Mesothelial cell of epicardium (in vitro differentiated cells): ENCODE results near the gene TMCO4. TPM values are rescaled to one million over a fixed set of nuclear protein-coding genes. Genes with fewer than 3 reads are reported as not detected.

Source experiments
- DNase-seq, 2 experiments: peaks; one replicate each; pipeline ENCODE4 v3.0.0; 2021; ENCODE audit warnings: low spot score in 2 of 2; ENCODE audit not compliant: unreplicated experiment in 2 of 2
- H3K27ac Mint-ChIP-seq: 2 replicates; pipeline ENCODE4 v1.8.0; 2021; ENCODE audit warnings: mixed read lengths
- H3K27me3 Mint-ChIP-seq: 2 replicates; pipeline ENCODE4 v1.8.0; 2021; ENCODE audit warnings: low read depth, mixed read lengths
- H3K36me3 Mint-ChIP-seq: 2 replicates; pipeline ENCODE4 v1.8.0; 2021; ENCODE audit warnings: mixed read lengths
- H3K4me1 Mint-ChIP-seq: 2 replicates; pipeline ENCODE4 v1.8.0; 2021; ENCODE audit warnings: mixed read lengths
- H3K4me3 Mint-ChIP-seq: 2 replicates; pipeline ENCODE4 v1.8.0; 2021; ENCODE audit warnings: mild to moderate bottlenecking, moderate library complexity, mixed read lengths
- H3K9me3 Mint-ChIP-seq: 2 replicates; pipeline ENCODE4 v1.8.0; 2021; ENCODE audit warnings: mixed read lengths
- CTCF ChIP-seq: fragments of 200-600 bp; sonication (generic); IDR thresholded peaks from one replicate; pipeline ENCODE4 v1.5.0; 2021; ENCODE audit warnings: antibody characterized with exemption; ENCODE audit not compliant: unreplicated experiment
- total RNA-seq: library from RNA; stranded (reverse); gene quantifications from 3 replicates; pipeline ENCODE4 v1.2.1, GENCODE V29; 2021

Gene TMCO4
- total RNA-seq, 1 donor from 2014 or later = 21.4 TPM

- TF ChIP-seq CTCF = peak; percentile 37
- no peak overlapping the region for H3K27ac Mint-ChIP-seq
- no peak for DNase-seq
These were observed 11.6 kb upstream of the TMCO4 start for GRCh38 chr1:19811206-19811851.

GRCh38 chr1:19809044-19809750 lies 9.5 kb upstream of the TMCO4 start:
- DNase-seq = no peak
- Mint-ChIP-seq H3K27ac (no peak overlapping the region), H3K27me3 (no peaks in the 10 kb centered on the region), H3K4me3 (no peak overlapping the region), H3K9me3 (peaks cover 6% of the 10 kb centered on the region), H3K36me3 (no peaks in the 10 kb centered on the region), H3K4me1 (peaks cover 2% of the 10 kb centered on the region)
- TF ChIP-seq CTCF = no peak

More at GRCh38 chr1:19811206-19811851, 11.6 kb upstream of the TMCO4 start:
- peaks cover 6% of the 10 kb centered on the region for H3K9me3 Mint-ChIP-seq
- peaks cover 2% of the 10 kb centered on the region for H3K4me1 Mint-ChIP-seq
- no peaks in the 10 kb centered on the region for H3K27me3 Mint-ChIP-seq
- H3K36me3 Mint-ChIP-seq = no peaks in the 10 kb centered on the region
- H3K4me3 Mint-ChIP-seq = no peak overlapping the region

- no peak for TF ChIP-seq CTCF
- Mint-ChIP-seq H3K4me3 (no peak overlapping the region), H3K27ac (no peak overlapping the region), H3K4me1 (peaks cover 2% of the 10 kb centered on the region), H3K9me3 (peaks cover 6% of the 10 kb centered on the region), H3K27me3 (no peaks in the 10 kb centered on the region), H3K36me3 (no peaks in the 10 kb centered on the region)
- no peak for DNase-seq
These were observed 8.6 kb upstream of the TMCO4 start for GRCh38 chr1:19808351-19808750.

- DNase-seq = no peak
- Mint-ChIP-seq H3K4me3 (no peak overlapping the region), H3K4me1 (peaks cover 9% of the 10 kb centered on the region), H3K27me3 (peaks cover 4% of the 10 kb centered on the region), H3K9me3 (peaks cover 6% of the 10 kb centered on the region), H3K36me3 (no peaks in the 10 kb centered on the region), H3K27ac (no peak overlapping the region)
- no peak for TF ChIP-seq CTCF
These were observed 5.1 kb upstream of the TMCO4 start for GRCh38 chr1:19804831-19805251.

- H3K4me1 Mint-ChIP-seq = peaks cover 16% of the 10 kb centered on the region
- no peak overlapping the region for H3K4me3 Mint-ChIP-seq
- DNase-seq = no peak
- no peaks in the 10 kb centered on the region for H3K9me3 Mint-ChIP-seq
- TF ChIP-seq CTCF = no peak
- H3K36me3 Mint-ChIP-seq = no peaks in the 10 kb centered on the region
- no peak overlapping the region for H3K27ac Mint-ChIP-seq
- peaks cover 4% of the 10 kb centered on the region for H3K27me3 Mint-ChIP-seq
These were observed 2.6 kb upstream of the TMCO4 start for GRCh38 chr1:19802269-19802668.
